Endometrial microvascular endothelial cells (primary cell): ENCODE data around the gene TFF3. TPM values are rescaled to one million over a fixed set of nuclear protein-coding genes. Genes with fewer than 3 reads are reported as not detected.

Experiments used
- total RNA-seq: library from RNA; depleted of rRNA; stranded (reverse); fragments of >200 nt; gene quantifications from one replicate; pipeline ENCODE4 v1.2.3, GENCODE V29; 2015; ENCODE audit errors: inconsistent ontology term

TFF3 gene
- total RNA-seq, 1 donor from 2014 or later = not detected

Other genes starting within 250 kb of the TFF3 start
- gene UMODL1, start 244.1 kb downstream of the TFF3 start, total RNA-seq = not detected
- 6.0 TPM for gene ABCG1, start 96.3 kb downstream of the TFF3 start, total RNA-seq
- gene TFF2, start 35.6 kb upstream of the TFF3 start, total RNA-seq = not detected
- gene TFF1, start 51.1 kb upstream of the TFF3 start, total RNA-seq = not detected
- not detected for gene TMPRSS3, start 80.6 kb upstream of the TFF3 start, total RNA-seq
- gene UBASH3A, start 88.5 kb upstream of the TFF3 start, total RNA-seq = not detected
- not detected for gene RSPH1, start 180.8 kb upstream of the TFF3 start, total RNA-seq
- gene SLC37A1, start 198.4 kb upstream of the TFF3 start, total RNA-seq = 7.0 TPM